Coronary artery (tissue), 2 donors: Measurements from ENCODE around the gene CALN1.

Experiments
- DNase-seq: peaks from one replicate; pipeline ENCODE4 v3.0.0-alpha.2; 2017; ENCODE audit warnings: low spot score
- H3K27ac ChIP-seq, 2 donors: fragments of 200-600 bp; sonication (generic); one replicate each; pipeline ENCODE4 v1.5.1; 2016 to 2019
- H3K4me3 ChIP-seq: fragments of 200-600 bp; sonication (generic); 2 replicates; pipeline ENCODE4 v1.5.1; 2016; ENCODE audit warnings: mild to moderate bottlenecking, moderate library complexity
- TF ChIP-seq, protein P1 (sequence below): fragments of 200-600 bp; sonication (generic); IDR thresholded peaks from one replicate; pipeline ENCODE4 v1.5.1; 2019; ENCODE audit warnings: antibody characterized with exemption

Gene CALN1

DNA sequence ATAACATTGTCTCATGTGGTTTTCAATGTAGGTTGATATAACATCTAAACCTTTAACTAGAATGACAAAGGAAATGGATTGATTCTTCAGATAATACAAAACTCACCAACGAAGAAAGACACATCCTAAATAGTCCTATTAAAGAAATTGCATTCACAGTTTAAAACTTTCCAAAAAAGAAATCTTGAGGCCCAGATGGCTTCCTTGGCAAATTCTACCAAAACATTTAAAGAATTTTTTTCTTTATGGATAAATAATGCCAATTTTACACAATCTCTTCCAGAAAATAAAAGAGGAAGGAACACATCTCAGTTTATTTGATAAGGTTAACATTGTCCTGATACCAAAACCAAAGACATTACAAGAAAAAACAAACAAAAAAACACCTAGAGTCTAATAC lies 349.5 kb downstream of the CALN1 start:
- DNase-seq: no peak
- Histone ChIP-seq H3K27ac (no peak overlapping the region), H3K4me3 (no peak overlapping the region)
- TF ChIP-seq, protein P1, sequence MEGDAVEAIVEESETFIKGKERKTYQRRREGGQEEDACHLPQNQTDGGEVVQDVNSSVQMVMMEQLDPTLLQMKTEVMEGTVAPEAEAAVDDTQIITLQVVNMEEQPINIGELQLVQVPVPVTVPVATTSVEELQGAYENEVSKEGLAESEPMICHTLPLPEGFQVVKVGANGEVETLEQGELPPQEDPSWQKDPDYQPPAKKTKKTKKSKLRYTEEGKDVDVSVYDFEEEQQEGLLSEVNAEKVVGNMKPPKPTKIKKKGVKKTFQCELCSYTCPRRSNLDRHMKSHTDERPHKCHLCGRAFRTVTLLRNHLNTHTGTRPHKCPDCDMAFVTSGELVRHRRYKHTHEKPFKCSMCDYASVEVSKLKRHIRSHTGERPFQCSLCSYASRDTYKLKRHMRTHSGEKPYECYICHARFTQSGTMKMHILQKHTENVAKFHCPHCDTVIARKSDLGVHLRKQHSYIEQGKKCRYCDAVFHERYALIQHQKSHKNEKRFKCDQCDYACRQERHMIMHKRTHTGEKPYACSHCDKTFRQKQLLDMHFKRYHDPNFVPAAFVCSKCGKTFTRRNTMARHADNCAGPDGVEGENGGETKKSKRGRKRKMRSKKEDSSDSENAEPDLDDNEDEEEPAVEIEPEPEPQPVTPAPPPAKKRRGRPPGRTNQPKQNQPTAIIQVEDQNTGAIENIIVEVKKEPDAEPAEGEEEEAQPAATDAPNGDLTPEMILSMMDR: no peak

DNA sequence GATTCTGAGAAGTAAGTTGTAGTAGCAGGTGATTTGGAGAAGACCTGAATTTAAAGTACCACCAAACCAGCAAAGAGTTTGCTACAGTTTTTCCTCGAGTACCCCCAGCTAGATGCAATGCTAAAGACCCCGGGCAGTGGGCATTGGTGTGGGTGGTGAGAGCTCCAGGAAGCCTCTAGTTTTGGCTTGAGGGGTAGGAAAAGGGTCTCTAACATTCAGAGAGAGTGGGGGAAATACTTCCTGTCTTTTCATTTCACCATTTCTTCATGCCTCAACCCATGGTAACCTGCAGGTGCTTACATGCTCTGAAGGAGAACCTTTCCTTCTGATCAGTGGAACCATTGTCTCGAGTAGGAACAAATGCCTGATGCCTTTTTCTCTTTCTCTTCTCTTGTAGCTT lies 352.2 kb downstream of the CALN1 start:
- Histone ChIP-seq H3K27ac (no peak overlapping the region), H3K4me3 (no peak overlapping the region)
- DNase-seq: no peak
- TF ChIP-seq, protein P1: no peak

DNA sequence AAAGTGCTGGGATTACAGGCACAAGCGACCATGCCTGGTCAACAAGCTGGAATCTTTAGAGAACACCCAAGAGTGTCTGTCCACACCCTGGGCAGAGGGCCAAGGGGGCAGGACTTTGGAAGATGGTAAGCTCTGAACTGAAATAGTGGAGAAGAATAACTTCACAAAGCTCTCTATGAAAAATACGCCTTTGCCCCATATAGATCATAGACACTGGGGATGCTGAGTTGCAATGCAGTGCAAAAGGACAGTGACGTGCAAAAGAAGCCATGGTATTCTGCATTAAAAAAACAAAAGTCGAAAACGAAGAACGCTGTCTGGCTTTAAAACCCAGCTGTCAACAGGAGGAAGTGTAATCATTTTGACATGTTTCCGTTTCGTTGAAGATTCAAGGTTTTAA lies 353.6 kb downstream of the CALN1 start:
- Histone ChIP-seq H3K4me3 (no peak overlapping the region), H3K27ac (no peak overlapping the region)
- TF ChIP-seq, protein P1: no peak
- no peak for DNase-seq

DNA sequence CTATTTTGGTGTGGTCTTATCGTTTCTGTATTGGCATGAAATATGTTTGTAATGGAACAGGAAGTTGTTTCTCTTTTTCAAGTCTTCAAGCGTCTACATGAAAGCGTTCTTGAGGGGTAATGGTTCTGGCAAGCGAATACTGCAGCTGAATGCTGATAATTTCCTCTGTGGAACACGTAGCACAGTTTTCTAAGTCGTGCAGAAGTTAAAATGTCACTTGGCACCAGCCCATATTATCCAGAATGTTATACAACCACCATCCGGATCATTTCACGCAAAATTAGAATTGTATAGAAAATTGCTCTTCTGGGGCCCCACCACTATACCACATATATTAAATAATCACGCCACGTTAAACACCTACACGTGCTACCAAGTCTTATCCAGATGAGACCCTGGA lies 354.3 kb downstream of the CALN1 start:
- TF ChIP-seq, protein P1: no peak
- no peak overlapping the region for H3K27ac ChIP-seq
- no peak for DNase-seq

DNA sequence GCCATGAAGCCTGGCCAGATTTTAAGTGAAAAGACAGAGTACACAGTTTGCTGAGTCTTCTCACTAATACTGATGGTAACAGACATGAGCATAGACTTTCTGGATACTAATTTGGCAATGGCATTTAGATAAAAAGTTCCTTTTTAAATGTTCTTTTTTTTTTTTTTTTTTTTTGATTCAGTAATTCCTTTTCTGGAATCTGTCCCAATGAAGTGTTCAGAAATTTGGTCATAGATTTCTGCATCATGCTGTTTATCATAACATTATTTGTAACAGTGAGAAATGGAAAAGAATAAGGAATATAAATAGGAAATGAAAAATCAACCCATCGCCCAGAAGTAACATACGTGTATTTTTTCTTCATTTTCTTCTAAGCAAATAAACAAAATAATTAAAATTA lies 354.9 kb downstream of the CALN1 start:
- no peak overlapping the region for H3K4me3 ChIP-seq
- no peak overlapping the region for H3K27ac ChIP-seq
- TF ChIP-seq, protein P1: no peak
- no peak for DNase-seq

More for the DNA sequence above, 354.3 kb downstream of the CALN1 start:
- no peak overlapping the region for H3K4me3 ChIP-seq

DNA sequence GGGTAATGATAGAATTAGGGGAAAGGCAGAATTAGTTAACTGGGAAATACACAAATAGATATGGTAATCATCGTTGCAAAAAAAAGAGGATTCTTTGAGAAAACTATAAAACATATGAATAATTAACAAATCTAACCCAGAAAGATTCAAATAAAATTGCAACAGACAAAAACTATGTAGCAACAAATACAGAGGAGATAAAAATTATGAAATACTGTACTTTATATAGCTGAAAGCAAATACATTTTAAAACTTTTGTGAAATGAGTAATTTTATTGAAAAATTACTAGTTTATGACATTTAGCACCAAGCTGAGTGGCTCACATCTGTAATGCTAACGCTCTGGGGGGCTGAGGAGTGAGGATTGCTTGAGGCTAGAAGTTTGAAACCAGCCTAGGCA lies 356.7 kb downstream of the CALN1 start:
- H3K4me3 ChIP-seq: no peak overlapping the region
- no peak for DNase-seq
- H3K27ac ChIP-seq: no peak overlapping the region
- TF ChIP-seq, protein P1: no peak

DNA sequence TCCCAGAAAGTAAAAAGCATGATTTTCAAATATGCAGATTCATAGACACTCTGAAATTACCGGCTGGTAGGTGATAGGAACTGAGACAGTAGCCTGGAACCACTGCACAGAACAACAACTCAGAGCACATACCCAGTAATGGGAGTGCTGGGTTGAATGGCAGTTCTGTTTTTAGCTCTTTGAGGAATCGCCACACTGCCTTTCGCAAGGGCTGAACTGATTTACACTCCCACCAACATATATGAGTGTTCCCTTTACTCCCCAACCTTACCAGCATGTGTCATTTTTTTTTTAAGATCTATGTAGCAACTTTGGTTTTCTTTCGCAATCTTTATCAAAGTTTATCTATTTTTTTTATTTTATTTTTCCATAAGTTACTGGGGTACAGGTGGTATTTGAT lies 358.8 kb downstream of the CALN1 start:
- Histone ChIP-seq H3K4me3 (no peak overlapping the region), H3K27ac (no peak overlapping the region)
- TF ChIP-seq, protein P1: no peak
- no peak for DNase-seq
